ENCODE results near the gene CRYGS.

Gene CRYGS

DNA sequence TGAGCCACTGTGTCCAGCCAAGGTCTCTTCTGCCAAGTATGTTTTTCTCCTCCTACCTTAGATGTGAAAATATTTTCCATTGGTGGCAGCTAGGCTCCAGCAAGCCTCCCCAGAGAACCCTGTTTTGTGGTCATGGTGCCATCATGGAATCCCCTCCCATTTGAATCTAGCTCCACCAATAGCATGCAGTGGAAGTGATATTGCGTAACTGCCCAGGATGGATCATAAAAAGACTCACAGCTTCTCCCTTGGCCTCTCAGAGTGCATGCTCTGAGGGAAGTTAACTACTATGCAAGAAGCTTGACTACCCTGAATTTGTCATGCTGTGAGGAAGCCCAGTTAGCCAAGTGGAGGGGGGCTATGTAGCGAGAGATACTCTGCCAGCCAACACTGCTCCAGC is 27.5 kb downstream of the CRYGS start:
- Histone ChIP-seq H3K36me3 (no peaks in the 10 kb centered on the region; a peak in 1 of 22 replicates), H3K9me3 (replicated peaks in 1 of 11) (peaks cover 12 to 20% (median 14%) of the 10 kb centered on the region in 11 experiments), H3K27ac (no peak overlapping the region), H3K4me3 (no peak overlapping the region), H3K9ac (no peak overlapping the region), H4K20me1 (no peaks in the 10 kb centered on the region), H3K4me2 (peak overlapping the region in 4 of 11 experiments; percentile 71 to 77 (median 75); a peak in 2 of 22 replicates), H3K4me1 (peaks cover 19 to 63% (median 46%) of the 10 kb centered on the region in 10 experiments), H3K27me3 (no peaks in the 10 kb centered on the region)
- TF ChIP-seq Cebpa-rat (IDR thresholded peaks at IDR 0.05) = peak in 8 of 11 experiments; percentile 20 to 92 (median 69); a peak in 13 of 22 replicates

DNA sequence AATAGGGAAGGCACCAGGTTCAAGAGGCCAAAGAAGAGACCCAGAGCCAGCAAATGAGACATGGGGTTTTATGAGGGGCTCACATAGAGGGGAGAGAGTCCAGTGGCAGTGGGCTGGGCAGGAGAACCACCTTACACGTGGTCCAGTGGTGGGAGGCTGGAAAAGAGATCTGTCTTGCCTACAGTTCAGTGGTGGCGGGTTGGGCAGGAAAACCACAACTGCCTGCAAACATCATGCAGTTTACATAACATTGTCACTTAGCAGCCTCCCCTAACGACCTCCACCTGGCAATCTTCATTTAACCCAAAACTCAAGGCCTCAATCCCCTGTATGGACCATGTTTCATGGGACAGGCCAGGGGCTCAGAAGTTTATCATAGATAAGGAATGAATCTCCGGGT is 29.1 kb downstream of the CRYGS start:
- Histone ChIP-seq H3K4me2 (peak overlapping the region; percentile 4 to 80 (median 70); a peak in 19 of 22 replicates), H3K4me1 (peaks cover 19 to 51% (median 37%) of the 10 kb centered on the region in 10 experiments), H3K9me3 (replicated peaks in 1 of 11) (peaks cover 12 to 20% (median 14%) of the 10 kb centered on the region in 11 experiments), H3K4me3 (no peak overlapping the region), H4K20me1 (no peaks in the 10 kb centered on the region), H3K36me3 (no peaks in the 10 kb centered on the region; a peak in 1 of 22 replicates), H3K9ac (no peak overlapping the region), H3K27me3 (no peaks in the 10 kb centered on the region), H3K27ac (no peak overlapping the region; a peak in 1 of 22 replicates)
- no peak for TF ChIP-seq Cebpa-rat (IDR thresholded peaks at IDR 0.05)

DNA sequence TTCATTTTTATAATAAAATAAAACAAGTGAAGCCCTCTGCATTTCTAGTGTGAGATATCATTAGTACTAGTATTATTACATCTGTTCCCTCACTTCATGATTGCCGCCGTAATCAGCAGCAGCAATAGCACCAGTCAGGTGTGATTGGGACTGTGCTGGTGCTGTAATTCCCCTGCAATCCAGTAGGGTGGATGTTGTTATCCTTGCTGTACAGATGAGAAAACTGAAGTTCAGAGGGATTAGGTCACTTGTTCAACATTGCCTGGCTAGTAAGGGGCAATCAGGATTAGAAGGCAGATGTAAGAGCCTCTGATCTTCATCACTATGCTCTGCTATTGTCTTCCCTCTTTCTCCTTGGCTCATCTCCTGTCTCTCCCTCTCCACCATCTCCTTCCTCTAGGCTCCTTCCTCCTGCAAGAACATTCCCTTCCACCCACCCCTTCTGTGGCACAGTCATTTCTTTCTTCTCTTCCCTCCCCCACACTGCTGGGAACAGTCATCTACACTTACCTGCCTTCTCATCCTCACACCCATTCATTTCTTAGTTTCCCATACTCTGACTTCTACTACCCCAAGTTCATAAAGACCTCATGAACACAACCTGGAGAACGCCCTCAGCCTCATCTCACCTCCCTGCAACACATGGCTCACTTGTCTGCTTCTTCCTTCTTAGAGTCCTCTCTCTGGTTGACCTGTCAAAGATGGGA is 29.7 kb downstream of the CRYGS start:
- Histone ChIP-seq H3K9me3 (replicated peaks in 1 of 11) (peaks cover 12 to 20% (median 14%) of the 10 kb centered on the region in 11 experiments), H3K36me3 (no peaks in the 10 kb centered on the region; a peak in 1 of 22 replicates), H3K4me1 (peaks cover 15 to 52% (median 34%) of the 10 kb centered on the region in 10 experiments), H3K27me3 (no peaks in the 10 kb centered on the region), H3K4me2 (peak overlapping the region in 10 of 11 experiments; percentile 4 to 80 (median 70); a peak in 18 of 22 replicates), H3K4me3 (no peak overlapping the region), H3K27ac (no peak overlapping the region; a peak in 1 of 22 replicates), H4K20me1 (no peaks in the 10 kb centered on the region), H3K9ac (no peak overlapping the region)
- TF ChIP-seq Cebpa-rat (IDR thresholded peaks at IDR 0.05) = no peak

- Histone ChIP-seq H3K4me3 (no peak overlapping the region), H3K27ac (no peak overlapping the region), H4K20me1 (no peaks in the 10 kb centered on the region), H3K4me1 (peaks cover 8 to 47% (median 27%) of the 10 kb centered on the region in 10 experiments; a peak in 18 of 20 replicates), H3K36me3 (no peaks in the 10 kb centered on the region; a peak in 1 of 22 replicates), H3K27me3 (no peaks in the 10 kb centered on the region), H3K4me2 (no peak overlapping the region), H3K9ac (no peak overlapping the region), H3K9me3 (replicated peaks in 1 of 11) (peaks cover 12 to 20% (median 14%) of the 10 kb centered on the region in 11 experiments)
- TF ChIP-seq Cebpa-rat (IDR thresholded peaks at IDR 0.05) = no peak
These were observed 30.8 kb downstream of the CRYGS start for GRCh38 chr3:186513386-186513785.

GRCh38 chr3:186512570-186513302 is 31.4 kb downstream of the CRYGS start:
- no peaks in the 10 kb centered on the region for H3K27me3 ChIP-seq

GRCh38 chr3:186511702-186512101 is 32.5 kb downstream of the CRYGS start:
- no peak overlapping the region for H3K9ac ChIP-seq
- H3K4me2 ChIP-seq = no peak overlapping the region
- peaks cover 8 to 37% (median 23%) of the 10 kb centered on the region in 10 experiments; a peak in 18 of 20 replicates for H3K4me1 ChIP-seq
- H3K27me3 ChIP-seq = no peaks in the 10 kb centered on the region
- no peak overlapping the region for H3K27ac ChIP-seq
- H3K9me3 ChIP-seq (replicated peaks in 1 of 11) = peaks cover 4 to 8% (median 5%) of the 10 kb centered on the region in 11 experiments
- no peak for TF ChIP-seq Cebpa-rat (IDR thresholded peaks at IDR 0.05)
- H3K36me3 ChIP-seq = no peaks in the 10 kb centered on the region; a peak in 1 of 22 replicates
- H4K20me1 ChIP-seq = no peaks in the 10 kb centered on the region
- H3K4me3 ChIP-seq = no peak overlapping the region

More at GRCh38 chr3:186512570-186513302, 31.4 kb downstream of the CRYGS start:
- Histone ChIP-seq H3K4me1 (peaks cover 8 to 41% (median 23%) of the 10 kb centered on the region in 10 experiments; a peak in 18 of 20 replicates), H3K9ac (no peak overlapping the region), H3K36me3 (no peaks in the 10 kb centered on the region; a peak in 1 of 22 replicates), H3K4me3 (no peak overlapping the region), H3K9me3 (replicated peaks in 1 of 11) (peaks cover 12 to 19% (median 14%) of the 10 kb centered on the region in 11 experiments), H3K27ac (no peak overlapping the region), H3K4me2 (no peak overlapping the region), H4K20me1 (no peaks in the 10 kb centered on the region)
- no peak for TF ChIP-seq Cebpa-rat (IDR thresholded peaks at IDR 0.05)

GRCh38 chr3:186511245-186511644 is 32.9 kb downstream of the CRYGS start:
- TF ChIP-seq Cebpa-rat (IDR thresholded peaks at IDR 0.05) = no peak
- Histone ChIP-seq H3K36me3 (no peaks in the 10 kb centered on the region), H3K4me2 (no peak overlapping the region), H3K9me3 (replicated peaks in 1 of 11) (peaks cover 0 to 4% (median under 1%) of the 10 kb centered on the region in 11 experiments; a peak in 10 of 22 replicates), H4K20me1 (no peaks in the 10 kb centered on the region), H3K27ac (no peak overlapping the region), H3K4me1 (peaks cover 8 to 32% (median 23%) of the 10 kb centered on the region in 10 experiments; a peak in 18 of 20 replicates), H3K4me3 (no peak overlapping the region), H3K9ac (no peak overlapping the region), H3K27me3 (no peaks in the 10 kb centered on the region)

- H3K9me3 ChIP-seq (replicated peaks in 1 of 11) = no peaks in the 10 kb centered on the region
- H3K4me2 ChIP-seq = no peak overlapping the region
- H3K9ac ChIP-seq = no peak overlapping the region
- H3K4me1 ChIP-seq = peaks cover 8 to 25% (median 18%) of the 10 kb centered on the region in 10 experiments; a peak in 18 of 20 replicates
- no peaks in the 10 kb centered on the region for H3K36me3 ChIP-seq
- H3K4me3 ChIP-seq = no peak overlapping the region
- H4K20me1 ChIP-seq = no peaks in the 10 kb centered on the region
- no peak for TF ChIP-seq Cebpa-rat (IDR thresholded peaks at IDR 0.05)
- H3K27me3 ChIP-seq = no peaks in the 10 kb centered on the region
- H3K27ac ChIP-seq = no peak overlapping the region
These were observed 33.7 kb downstream of the CRYGS start for GRCh38 chr3:186510374-186511079.

Measured in BLaER1 treated with 17β-estradiol and CSF1 and Interleukin-3, amounts not matched to agents 10 nM and 100 nM (cell line).